ENCODE measurements around the gene TMPRSS6. TPM values are rescaled to one million over a fixed set of nuclear protein-coding genes. Genes with fewer than 3 reads are reported as not detected.
A peak's percentile ranks its signal among the peaks of the same experiment; 100 is the strongest.

The TMPRSS6 gene
- total and polyA plus RNA-seq, 2 of the 13 experiments (the other 11 are each of a cell fraction or from before 2014, with no cell fraction given): 4.2 to 4.8 TPM

DNA sequence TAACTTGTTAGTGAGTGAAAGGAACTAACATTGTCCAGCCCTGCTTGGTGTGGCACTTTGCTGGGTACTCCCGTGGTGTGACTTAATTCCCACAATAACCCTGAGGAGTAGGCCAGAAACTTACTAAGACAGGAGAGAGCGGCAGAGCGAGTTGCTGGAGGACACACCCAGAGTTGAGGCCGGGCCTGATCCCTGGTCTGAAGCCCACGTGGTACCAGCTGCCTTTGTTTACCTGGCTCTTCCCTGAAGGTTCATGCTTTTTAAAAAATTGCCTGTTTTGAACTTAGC lies 89.4 kb downstream of the TMPRSS6 start (continued):
- TF ChIP-seq TEAD2 (CRISPR knock-in tag; IDR thresholded peaks at IDR 0.05) (no peak), MIXL1 (CRISPR knock-in tag; IDR thresholded peaks at IDR 0.05) (no peak), KDM2A (CRISPR knock-in tag; IDR thresholded peaks at IDR 0.05; ENCODE audit: borderline replicate concordance, low read depth) (peak; percentile 31; the same call in 1 of the 2 replicates), NFE2L1 (CRISPR knock-in tag; IDR thresholded peaks at IDR 0.05; ENCODE audit: borderline replicate concordance) (no peak), ZNF350 (CRISPR knock-in tag; IDR thresholded peaks at IDR 0.05; ENCODE audit: borderline replicate concordance, low read depth) (no peak; the same call in 1 of the 2 replicates), MXD4 (CRISPR knock-in tag; IDR thresholded peaks at IDR 0.05) (0 out of 2 replicates have a peak, but pooled peaks have one; percentile 30), STAT5B (CRISPR knock-in tag; IDR thresholded peaks at IDR 0.05) (no peak), ZNF670 (CRISPR knock-in tag; IDR thresholded peaks at IDR 0.05; ENCODE audit: borderline replicate concordance) (no peak), KAT7 (CRISPR knock-in tag; IDR thresholded peaks at IDR 0.05; ENCODE audit: borderline replicate concordance) (no peak), MED1 (CRISPR knock-in tag; IDR thresholded peaks at IDR 0.05) (peak; percentile 51; the same call in 1 of the 2 replicates), LBX2 (CRISPR knock-in tag; IDR thresholded peaks at IDR 0.05; ENCODE audit: borderline replicate concordance) (no peak), NAIF1 (CRISPR knock-in tag; IDR thresholded peaks at IDR 0.05; ENCODE audit: borderline replicate concordance) (no peak), ZFP62 (CRISPR knock-in tag; IDR thresholded peaks at IDR 0.05) (no peak), ZNF256 (CRISPR knock-in tag; conservative IDR thresholded peaks at IDR 0.05) (no peak), SRSF1 (optimal IDR thresholded peaks at IDR 0.05; ENCODE audit: low read depth, low read length) (no peak), NBN (conservative IDR thresholded peaks at IDR 0.05) (no peak), NCOA1 (CRISPR knock-in tag; IDR thresholded peaks at IDR 0.05) (no peak), MAX (IDR thresholded peaks at IDR 0.05) (peak; percentile 72), ATF7-NPFF (CRISPR knock-in tag; IDR thresholded peaks at IDR 0.05; ENCODE audit: low read depth) (no peak), PPARG (CRISPR knock-in tag; conservative IDR thresholded peaks at IDR 0.05) (no peak), DPF2 (CRISPR knock-in tag; IDR thresholded peaks at IDR 0.05; ENCODE audit: borderline replicate concordance, low read depth) (no peak), STAG1 (CRISPR knock-in tag; IDR thresholded peaks at IDR 0.05) (no peak), DBP (CRISPR knock-in tag; IDR thresholded peaks at IDR 0.05; ENCODE audit: not compliant biosample characterization) (no peak), ZSCAN30 (CRISPR knock-in tag; IDR thresholded peaks at IDR 0.05) (peak; percentile 73; the same call in 1 of the 2 replicates), HOXA5 (CRISPR knock-in tag; IDR thresholded peaks at IDR 0.05) (no peak), WIZ (CRISPR knock-in tag; IDR thresholded peaks at IDR 0.05) (no peak)
- TF ChIP-seq, protein P1, sequence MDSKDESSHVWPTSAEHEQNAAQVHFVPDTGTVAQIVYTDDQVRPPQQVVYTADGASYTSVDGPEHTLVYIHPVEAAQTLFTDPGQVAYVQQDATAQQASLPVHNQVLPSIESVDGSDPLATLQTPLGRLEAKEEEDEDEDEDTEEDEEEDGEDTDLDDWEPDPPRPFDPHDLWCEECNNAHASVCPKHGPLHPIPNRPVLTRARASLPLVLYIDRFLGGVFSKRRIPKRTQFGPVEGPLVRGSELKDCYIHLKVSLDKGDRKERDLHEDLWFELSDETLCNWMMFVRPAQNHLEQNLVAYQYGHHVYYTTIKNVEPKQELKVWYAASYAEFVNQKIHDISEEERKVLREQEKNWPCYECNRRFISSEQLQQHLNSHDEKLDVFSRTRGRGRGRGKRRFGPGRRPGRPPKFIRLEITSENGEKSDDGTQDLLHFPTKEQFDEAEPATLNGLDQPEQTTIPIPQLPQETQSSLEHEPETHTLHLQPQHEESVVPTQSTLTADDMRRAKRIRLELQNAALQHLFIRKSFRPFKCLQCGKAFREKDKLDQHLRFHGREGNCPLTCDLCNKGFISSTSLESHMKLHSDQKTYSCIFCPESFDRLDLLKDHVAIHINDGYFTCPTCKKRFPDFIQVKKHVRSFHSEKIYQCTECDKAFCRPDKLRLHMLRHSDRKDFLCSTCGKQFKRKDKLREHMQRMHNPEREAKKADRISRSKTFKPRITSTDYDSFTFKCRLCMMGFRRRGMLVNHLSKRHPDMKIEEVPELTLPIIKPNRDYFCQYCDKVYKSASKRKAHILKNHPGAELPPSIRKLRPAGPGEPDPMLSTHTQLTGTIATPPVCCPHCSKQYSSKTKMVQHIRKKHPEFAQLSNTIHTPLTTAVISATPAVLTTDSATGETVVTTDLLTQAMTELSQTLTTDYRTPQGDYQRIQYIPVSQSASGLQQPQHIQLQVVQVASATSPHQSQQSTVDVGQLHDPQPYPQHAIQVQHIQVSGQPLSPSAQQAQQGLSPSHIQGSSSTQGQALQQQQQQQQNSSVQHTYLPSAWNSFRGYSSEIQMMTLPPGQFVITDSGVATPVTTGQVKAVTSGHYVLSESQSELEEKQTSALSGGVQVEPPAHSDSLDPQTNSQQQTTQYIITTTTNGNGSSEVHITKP (CRISPR knock-in tag; IDR thresholded peaks at IDR 0.05; ENCODE audit: low read depth): peak; percentile 42; the same call in 1 of the 2 replicates
